Measurements from ENCODE around the gene SMARCA4.
A peak's percentile ranks its signal among the peaks of the same experiment; 100 is the strongest.

Gene SMARCA4

DNA sequence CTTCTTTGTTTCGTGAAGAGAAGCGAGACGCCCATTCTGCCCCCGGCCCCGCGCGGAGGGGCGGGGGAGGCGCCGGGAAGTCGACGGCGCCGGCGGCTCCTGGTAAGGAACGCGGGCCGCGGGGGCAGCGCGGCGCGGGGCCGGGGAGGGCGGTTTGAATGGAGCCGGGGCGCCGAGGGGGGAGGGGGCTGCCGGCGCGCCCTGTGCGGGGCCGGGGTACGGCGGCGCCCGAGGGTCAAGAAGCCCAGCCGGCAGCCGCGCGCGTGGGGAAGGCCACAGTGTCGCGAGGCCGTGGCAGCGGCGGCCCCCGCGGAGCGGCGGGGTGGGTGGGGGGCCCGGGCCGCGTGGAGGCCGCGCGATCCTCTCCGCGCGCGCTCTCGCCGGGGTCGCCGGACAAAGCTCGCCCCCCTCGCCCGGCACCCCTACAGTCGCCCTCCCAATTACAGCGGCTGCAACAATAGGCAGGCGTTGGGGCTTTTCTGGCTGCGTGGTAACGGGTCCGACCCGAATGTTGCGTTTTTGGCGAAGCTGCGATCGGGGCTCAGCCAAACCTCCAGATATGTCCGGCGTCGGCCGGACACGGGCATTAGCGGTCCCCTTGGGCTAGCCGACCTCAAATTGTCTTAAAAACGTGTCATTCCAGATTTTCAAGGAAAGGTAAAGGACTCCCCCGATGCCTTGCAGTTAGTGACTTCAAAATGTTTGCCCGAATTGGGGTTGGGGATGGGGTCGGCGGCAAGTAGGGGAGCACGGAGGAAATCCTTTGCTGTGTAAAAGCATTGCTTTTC is 437 bp downstream of the SMARCA4 start:
- Histone ChIP-seq H3K4me1 (ENCODE audit: control insufficient read depth in 1 of 2, insufficient read depth in 2 of 2, low read length in 2 of 2) (peaks cover 23 to 30% of the 10 kb centered on the region in 2 donors), H3K9ac (ENCODE audit: low read depth in 1 of 2, low read length in 2 of 2) (peak overlapping the region; percentile 77 to 86), H3K4me3 (ENCODE audit: low read depth in 1 of 2, low read length in 2 of 2) (peak overlapping the region; percentile 89 to 98), H3K27me3 (ENCODE audit: control insufficient read depth in 1 of 2, insufficient read depth in 2 of 2, low read length in 2 of 2) (no peaks in the 10 kb centered on the region), H3K9me3 (ENCODE audit: control insufficient read depth in 1 of 2, low read length in 2 of 2) (no peaks in the 10 kb centered on the region), H3K27ac (ENCODE audit: low read depth, low read length) (peak overlapping the region; percentile 32), H3K36me3 (ENCODE audit: control insufficient read depth in 1 of 2, insufficient read depth in 2 of 2, low read length in 2 of 2) (no peaks in the 10 kb centered on the region)

DNA sequence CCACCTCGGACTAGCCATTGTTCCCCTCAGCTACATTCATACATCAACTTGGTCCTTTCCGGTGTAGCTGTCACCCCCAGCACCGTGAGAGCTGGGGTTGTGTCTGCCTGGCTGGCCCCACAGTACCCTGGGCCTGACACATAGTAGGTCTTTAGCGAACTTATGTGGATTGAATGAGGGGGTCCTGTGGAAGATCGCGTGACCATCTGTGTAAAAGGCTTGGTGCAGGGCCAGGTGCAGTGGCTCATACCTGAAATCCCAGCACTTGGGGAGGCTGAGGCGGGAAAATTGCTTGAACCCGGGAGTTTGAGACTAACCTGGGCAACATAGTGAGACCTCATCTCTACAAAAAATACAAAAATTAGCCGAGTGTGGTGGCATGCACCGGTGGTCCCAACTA is 2.0 kb downstream of the SMARCA4 start:
- Histone ChIP-seq H3K4me3 (ENCODE audit: low read depth in 1 of 2, low read length in 2 of 2) (no peak overlapping the region), H3K9ac (ENCODE audit: low read depth in 1 of 2, low read length in 2 of 2) (no peak overlapping the region), H3K36me3 (ENCODE audit: control insufficient read depth in 1 of 2, insufficient read depth in 2 of 2, low read length in 2 of 2) (no peaks in the 10 kb centered on the region), H3K4me1 (ENCODE audit: control insufficient read depth in 1 of 2, insufficient read depth in 2 of 2, low read length in 2 of 2) (peaks cover 23 to 35% of the 10 kb centered on the region in 2 donors), H3K9me3 (ENCODE audit: control insufficient read depth in 1 of 2, low read length in 2 of 2) (no peaks in the 10 kb centered on the region), H3K27ac (ENCODE audit: low read depth, low read length) (no peak overlapping the region), H3K27me3 (ENCODE audit: control insufficient read depth in 1 of 2, insufficient read depth in 2 of 2, low read length in 2 of 2) (no peaks in the 10 kb centered on the region)

DNA sequence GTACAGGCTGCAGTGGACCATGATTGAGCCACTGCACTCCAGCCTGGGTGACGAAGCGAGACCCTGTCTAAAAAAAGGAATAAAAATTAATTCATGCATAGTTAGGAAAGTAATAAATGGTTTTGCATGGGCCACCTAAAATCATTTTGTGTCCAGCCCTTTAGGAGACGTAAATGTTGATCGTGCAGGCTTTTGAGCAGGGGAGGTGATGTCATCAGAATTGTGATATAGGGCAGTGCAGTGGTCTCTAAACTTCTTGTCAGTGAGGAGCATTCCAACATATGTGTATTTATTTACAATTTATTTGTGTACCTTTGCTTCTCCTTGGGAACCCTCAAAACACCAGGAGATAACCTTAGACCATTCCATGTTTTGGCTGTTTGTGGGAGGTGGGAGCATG is 3.0 kb downstream of the SMARCA4 start:
- Histone ChIP-seq H3K27me3 (ENCODE audit: control insufficient read depth in 1 of 2, insufficient read depth in 2 of 2, low read length in 2 of 2) (no peaks in the 10 kb centered on the region), H3K27ac (ENCODE audit: low read depth, low read length) (no peak overlapping the region), H3K9ac (ENCODE audit: low read depth in 1 of 2, low read length in 2 of 2) (no peak overlapping the region), H3K36me3 (ENCODE audit: control insufficient read depth in 1 of 2, insufficient read depth in 2 of 2, low read length in 2 of 2) (no peaks in the 10 kb centered on the region), H3K9me3 (ENCODE audit: control insufficient read depth in 1 of 2, low read length in 2 of 2) (no peaks in the 10 kb centered on the region), H3K4me1 (ENCODE audit: control insufficient read depth in 1 of 2, insufficient read depth in 2 of 2, low read length in 2 of 2) (peaks cover 32 to 43% of the 10 kb centered on the region in 2 donors), H3K4me3 (ENCODE audit: low read depth in 1 of 2, low read length in 2 of 2) (no peak overlapping the region)

DNA sequence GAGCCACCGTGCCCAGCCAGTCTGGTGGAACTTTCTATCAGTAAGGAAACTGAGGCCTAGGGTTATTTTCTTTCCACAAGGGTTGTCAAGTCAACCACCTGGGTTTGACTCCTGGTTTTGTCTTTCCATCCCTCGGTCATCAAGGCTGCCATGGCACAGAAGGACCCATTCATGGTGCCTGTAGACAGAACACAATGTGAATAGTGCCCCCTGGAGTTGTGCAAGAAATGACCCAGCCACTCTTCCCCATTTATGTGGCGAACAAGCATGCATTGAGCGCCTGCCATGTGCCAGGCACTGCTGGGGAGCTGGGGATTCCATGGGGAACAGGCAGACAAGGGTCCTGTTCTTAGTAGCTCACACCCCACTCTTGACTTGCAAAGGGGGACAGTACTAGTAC is 4.1 kb downstream of the SMARCA4 start:
- H3K36me3 ChIP-seq (ENCODE audit: control insufficient read depth in 1 of 2, insufficient read depth in 2 of 2, low read length in 2 of 2) = no peaks in the 10 kb centered on the region
- no peaks in the 10 kb centered on the region for H3K9me3 ChIP-seq (ENCODE audit: control insufficient read depth in 1 of 2, low read length in 2 of 2)
- peaks cover 31 to 40% of the 10 kb centered on the region in 2 donors for H3K4me1 ChIP-seq (ENCODE audit: control insufficient read depth in 1 of 2, insufficient read depth in 2 of 2, low read length in 2 of 2)
- no peaks in the 10 kb centered on the region for H3K27me3 ChIP-seq (ENCODE audit: control insufficient read depth in 1 of 2, insufficient read depth in 2 of 2, low read length in 2 of 2)
- no peak overlapping the region for H3K4me3 ChIP-seq (ENCODE audit: low read depth in 1 of 2, low read length in 2 of 2)
- H3K27ac ChIP-seq (ENCODE audit: low read depth, low read length) = no peak overlapping the region
- no peak overlapping the region for H3K9ac ChIP-seq (ENCODE audit: low read depth in 1 of 2, low read length in 2 of 2)

DNA sequence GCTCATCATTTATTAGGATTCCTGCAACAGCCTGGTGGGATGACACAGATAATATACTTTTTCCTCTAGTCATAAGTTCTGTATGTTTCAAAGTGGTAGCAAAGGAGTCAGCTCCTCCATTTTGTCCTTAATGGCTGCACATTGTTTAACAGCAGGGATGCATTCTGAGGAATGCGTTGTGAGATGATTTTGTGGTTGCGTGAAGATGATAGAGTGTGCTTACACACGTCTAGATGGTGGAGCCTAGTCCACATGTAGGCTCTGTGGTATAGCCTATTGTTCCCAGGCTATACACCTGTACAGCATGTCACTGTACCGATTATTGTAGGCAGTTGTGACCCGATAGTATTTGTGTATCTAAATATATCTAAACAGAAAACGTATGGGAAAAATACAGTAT is 4.6 kb downstream of the SMARCA4 start:
- no peaks in the 10 kb centered on the region for H3K9me3 ChIP-seq (ENCODE audit: control insufficient read depth in 1 of 2, low read length in 2 of 2)
- no peak overlapping the region for H3K27ac ChIP-seq (ENCODE audit: low read depth, low read length)
- no peak overlapping the region for H3K9ac ChIP-seq (ENCODE audit: low read depth in 1 of 2, low read length in 2 of 2)
- no peaks in the 10 kb centered on the region for H3K27me3 ChIP-seq (ENCODE audit: control insufficient read depth in 1 of 2, insufficient read depth in 2 of 2, low read length in 2 of 2)
- H3K4me3 ChIP-seq (ENCODE audit: low read depth in 1 of 2, low read length in 2 of 2) = no peak overlapping the region
- H3K36me3 ChIP-seq (ENCODE audit: control insufficient read depth in 1 of 2, insufficient read depth in 2 of 2, low read length in 2 of 2) = no peaks in the 10 kb centered on the region
- peaks cover 31 to 36% of the 10 kb centered on the region in 2 donors for H3K4me1 ChIP-seq (ENCODE audit: control insufficient read depth in 1 of 2, insufficient read depth in 2 of 2, low read length in 2 of 2)

DNA sequence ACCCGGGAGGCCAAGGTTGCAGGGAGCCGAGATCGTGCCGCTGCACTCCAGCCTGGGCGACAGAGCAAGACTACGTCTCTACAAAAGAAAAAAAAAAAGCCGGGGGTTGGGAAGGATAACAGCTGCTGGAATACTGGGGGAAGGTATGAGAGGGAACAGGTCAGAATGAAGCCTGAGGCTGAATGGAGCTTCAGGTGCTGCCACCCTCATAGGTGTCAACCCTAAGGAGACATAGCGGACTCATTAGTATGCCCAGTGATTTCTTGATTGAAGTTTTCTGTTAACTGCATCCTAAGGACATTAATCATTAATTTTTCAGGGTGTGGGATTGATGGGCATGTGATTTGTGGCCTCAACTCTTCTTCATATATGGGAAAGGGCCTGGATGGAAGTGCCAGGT is 6.0 kb downstream of the SMARCA4 start:
- Histone ChIP-seq H3K36me3 (ENCODE audit: control insufficient read depth in 1 of 2, insufficient read depth in 2 of 2, low read length in 2 of 2) (no peaks in the 10 kb centered on the region), H3K9me3 (ENCODE audit: control insufficient read depth in 1 of 2, low read length in 2 of 2) (no peaks in the 10 kb centered on the region), H3K27me3 (ENCODE audit: control insufficient read depth in 1 of 2, insufficient read depth in 2 of 2, low read length in 2 of 2) (no peaks in the 10 kb centered on the region), H3K4me3 (ENCODE audit: low read depth in 1 of 2, low read length in 2 of 2) (no peak overlapping the region), H3K27ac (ENCODE audit: low read depth, low read length) (no peak overlapping the region), H3K9ac (ENCODE audit: low read depth in 1 of 2, low read length in 2 of 2) (no peak overlapping the region), H3K4me1 (ENCODE audit: control insufficient read depth in 1 of 2, insufficient read depth in 2 of 2, low read length in 2 of 2) (peaks cover 30 to 36% of the 10 kb centered on the region in 2 donors)

DNA sequence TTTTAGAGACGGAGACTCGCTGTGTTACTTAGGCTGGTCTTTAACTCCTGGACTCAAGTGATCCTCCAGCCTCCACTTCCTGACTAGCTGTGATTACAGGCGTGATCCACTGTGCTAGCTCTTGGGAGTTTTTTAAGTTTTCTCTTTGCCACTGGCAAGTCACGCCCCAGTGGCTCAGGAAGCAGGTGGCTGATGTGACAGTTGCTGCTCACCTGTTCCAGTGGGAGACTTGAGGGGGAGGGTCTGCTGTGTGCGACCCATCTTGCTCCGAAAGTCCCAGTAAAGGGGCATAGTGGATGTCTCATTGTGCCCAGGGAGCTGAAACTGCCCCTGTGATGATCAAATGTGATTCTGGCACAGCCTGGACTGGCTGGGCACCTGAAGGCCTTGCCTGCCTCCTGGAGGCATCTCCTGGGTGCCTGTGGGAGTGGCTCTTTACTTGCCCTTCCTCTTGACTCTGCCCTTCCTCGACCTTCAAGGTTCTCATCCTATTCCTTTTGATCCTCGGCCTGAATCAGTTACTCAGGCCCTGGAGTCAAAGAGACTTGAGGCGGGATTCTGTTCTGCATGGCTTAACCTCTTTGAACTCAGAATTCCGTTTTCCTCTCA is 7.8 kb downstream of the SMARCA4 start:
- peaks cover 15 to 20% of the 10 kb centered on the region in 2 donors for H3K4me1 ChIP-seq (ENCODE audit: control insufficient read depth in 1 of 2, insufficient read depth in 2 of 2, low read length in 2 of 2)
- H3K27ac ChIP-seq (ENCODE audit: low read depth, low read length) = peak overlapping the region; percentile 45
- no peak overlapping the region for H3K4me3 ChIP-seq (ENCODE audit: low read depth in 1 of 2, low read length in 2 of 2)
- H3K36me3 ChIP-seq (ENCODE audit: control insufficient read depth in 1 of 2, insufficient read depth in 2 of 2, low read length in 2 of 2) = peaks cover 0 to 4% of the 10 kb centered on the region in 2 donors
- no peaks in the 10 kb centered on the region for H3K27me3 ChIP-seq (ENCODE audit: control insufficient read depth in 1 of 2, insufficient read depth in 2 of 2, low read length in 2 of 2)
- H3K9me3 ChIP-seq (ENCODE audit: control insufficient read depth in 1 of 2, low read length in 2 of 2) = no peaks in the 10 kb centered on the region
- peak overlapping the region in 1 of 2 donors; percentile 25 for H3K9ac ChIP-seq (ENCODE audit: low read depth in 1 of 2, low read length in 2 of 2)

DNA sequence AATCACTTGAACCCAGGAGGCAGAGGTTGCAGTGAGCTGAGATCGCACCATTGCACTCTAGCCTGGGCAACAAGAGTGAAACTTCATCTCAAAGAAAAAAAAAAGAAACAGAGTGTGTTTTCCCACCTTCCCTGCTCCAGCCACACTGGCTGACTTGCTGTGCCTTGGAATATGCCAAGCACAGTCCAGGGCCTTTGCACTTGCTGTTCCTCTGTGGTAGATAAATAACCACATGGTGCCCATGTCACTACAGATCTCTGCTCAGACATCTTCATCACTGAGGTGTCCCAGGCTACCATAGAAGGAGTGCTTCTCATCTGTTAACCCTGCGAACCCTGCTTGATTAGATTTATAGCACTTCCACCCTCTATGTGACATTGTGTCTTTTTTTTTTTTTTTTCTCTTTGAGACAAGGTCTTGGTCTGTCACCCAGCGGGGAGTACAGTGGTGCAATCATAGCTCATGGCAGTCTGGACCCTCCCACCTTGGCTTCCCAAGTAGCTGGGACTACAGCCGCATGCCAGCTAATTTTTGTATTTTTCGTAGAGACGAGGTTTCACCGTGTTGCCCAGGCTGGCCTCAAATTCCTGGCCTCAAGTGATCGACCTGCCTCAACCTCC is 10.4 kb downstream of the SMARCA4 start:
- H3K4me3 ChIP-seq (ENCODE audit: low read depth in 1 of 2, low read length in 2 of 2) = no peak overlapping the region
- H3K9me3 ChIP-seq (ENCODE audit: control insufficient read depth in 1 of 2, low read length in 2 of 2) = no peaks in the 10 kb centered on the region

DNA sequence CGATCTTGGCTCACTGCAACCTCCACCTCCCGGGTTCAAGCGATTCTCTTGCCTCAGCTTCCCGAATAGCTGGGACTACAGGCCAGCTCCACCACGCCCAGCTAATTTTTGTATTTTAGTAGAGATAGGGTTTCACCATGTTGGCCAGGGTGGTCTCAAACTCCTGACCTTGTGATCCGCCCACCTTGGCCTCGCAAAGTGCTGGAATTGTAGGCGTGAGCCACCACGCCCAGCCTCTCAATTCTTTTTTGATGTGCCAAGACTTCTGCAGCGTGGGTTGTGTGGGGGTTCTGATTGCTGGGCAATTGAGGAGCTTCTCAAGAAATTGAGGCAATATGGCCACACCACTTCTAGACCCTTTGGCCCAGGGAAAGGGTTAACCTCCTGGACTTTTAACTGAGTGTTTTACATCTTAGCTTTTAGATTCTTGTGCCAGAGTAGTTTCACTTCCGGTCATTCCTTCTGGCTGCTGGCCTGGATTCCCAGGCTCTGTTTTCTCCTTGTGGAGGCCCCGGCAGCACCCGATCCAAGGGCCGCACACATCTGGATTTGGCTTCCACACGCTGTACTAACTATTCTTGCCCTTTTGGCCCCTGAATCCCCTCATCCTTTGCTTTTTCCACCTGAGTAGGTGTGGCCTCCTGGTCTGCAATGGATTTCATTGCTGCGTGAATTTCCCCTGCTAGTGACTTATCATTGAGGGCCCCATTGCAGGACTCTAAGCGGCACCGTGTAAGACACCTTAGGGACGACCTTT is 14.7 kb downstream of the SMARCA4 start:
- H3K4me3 ChIP-seq (ENCODE audit: low read depth in 1 of 2, low read length in 2 of 2) = peak overlapping the region; percentile 38 to 59
- H3K27ac ChIP-seq (ENCODE audit: low read depth, low read length) = peak overlapping the region; percentile 43

More for the DNA sequence above, 10.4 kb downstream of the SMARCA4 start:
- peaks cover 0 to 4% of the 10 kb centered on the region in 2 donors for H3K36me3 ChIP-seq (ENCODE audit: control insufficient read depth in 1 of 2, insufficient read depth in 2 of 2, low read length in 2 of 2)
- H3K9ac ChIP-seq (ENCODE audit: low read depth in 1 of 2, low read length in 2 of 2) = no peak overlapping the region
- H3K27me3 ChIP-seq (ENCODE audit: control insufficient read depth in 1 of 2, insufficient read depth in 2 of 2, low read length in 2 of 2) = no peaks in the 10 kb centered on the region
- H3K27ac ChIP-seq (ENCODE audit: low read depth, low read length) = no peak overlapping the region
- peaks cover 23 to 29% of the 10 kb centered on the region in 2 donors for H3K4me1 ChIP-seq (ENCODE audit: control insufficient read depth in 1 of 2, insufficient read depth in 2 of 2, low read length in 2 of 2)

More for the DNA sequence above, 14.7 kb downstream of the SMARCA4 start:
- Histone ChIP-seq H3K4me1 (ENCODE audit: control insufficient read depth in 1 of 2, insufficient read depth in 2 of 2, low read length in 2 of 2) (peaks cover 24 to 28% of the 10 kb centered on the region in 2 donors), H3K27me3 (ENCODE audit: control insufficient read depth in 1 of 2, insufficient read depth in 2 of 2, low read length in 2 of 2) (no peaks in the 10 kb centered on the region), H3K9me3 (ENCODE audit: control insufficient read depth in 1 of 2, low read length in 2 of 2) (no peaks in the 10 kb centered on the region), H3K9ac (ENCODE audit: low read depth in 1 of 2, low read length in 2 of 2) (peak overlapping the region; percentile 48 to 56), H3K36me3 (ENCODE audit: control insufficient read depth in 1 of 2, insufficient read depth in 2 of 2, low read length in 2 of 2) (peaks cover 4% of the 10 kb centered on the region in 2 donors)

Measured in duodenal mucosa (tissue), 2 donors.